B cell (primary cell): ENCODE data around the gene ERC2. TPM values are rescaled to one million over a fixed set of nuclear protein-coding genes. Genes with fewer than 3 reads are reported as not detected.

Experiments used
- ATAC-seq: fragments of 200-7000 bp; cut with Tn5 transposase; one replicate; pipeline ENCODE4 v1.10.0; 2021; ENCODE audit warnings: low read depth, mild to moderate bottlenecking, moderate number of reproducible peaks, moderate library complexity
- CTCF ChIA-PET: fragments of 350-600 bp; sonication (Branson Sonifier 250); formaldehyde crosslinking; loops from one replicate; lab custom pipeline; 2021; ENCODE audit warnings: antibody characterized with exemption, inconsistent platforms; lab: Charles Lee
- POLR2A ChIA-PET: fragments of 350-600 bp; sonication (Branson Sonifier 250); formaldehyde crosslinking; loops from one replicate; lab custom pipeline; 2021; ENCODE audit warnings: antibody characterized with exemption; lab: Charles Lee
- DNase-seq: peaks from one replicate; pipeline ENCODE4 v3.0.0; 2013
- H2AFZ ChIP-seq: 2 replicates; pipeline ENCODE4 v1.6.1; 2012; ENCODE audit warnings: mild to moderate bottlenecking, low read depth, low read length; ENCODE audit not compliant: insufficient read depth, poor library complexity, severe bottlenecking
- H3K27ac ChIP-seq, 2 donors: 1 replicate in 1 of 2; 2 replicates in 1 of 2; pipeline ENCODE4 v1.5.1; 2012 to 2013; ENCODE audit warnings: low read length in 2 of 2, mild to moderate bottlenecking in 2 of 2, moderate library complexity in 1 of 2
- H3K27me3 ChIP-seq, 4 experiments: fragments of 200-600 bp in 1 of 4; sonication (generic) in 1 of 4; replicated peaks in 1 of 4; 1 replicate in 2 of 4; 2 replicates in 2 of 4; pipeline versions ENCODE4 v1.6.1 to v1.7.0; 2013 to 2016; ENCODE audit warnings: low read length in 3 of 4, mild to moderate bottlenecking in 2 of 4, mixed read lengths in 1 of 4, moderate library complexity in 1 of 4; ENCODE audit not compliant: insufficient read depth in 4 of 4, control insufficient read depth in 3 of 4; ENCODE audit errors: control extremely low read depth in 1 of 4
- H3K36me3 ChIP-seq, 2 experiments: replicated peaks in 1 of 2; 1 replicate in 1 of 2; 2 replicates in 1 of 2; pipeline versions ENCODE4 v1.6.1 to v1.7.1; 2013; ENCODE audit warnings: low read length in 1 of 2; ENCODE audit not compliant: insufficient read depth in 2 of 2, control insufficient read depth in 1 of 2; ENCODE audit errors: control extremely low read depth in 1 of 2, extremely low read depth in 1 of 2
- H3K4me1 ChIP-seq, 2 donors: fragments of 200-600 bp in 1 of 2; sonication (generic) in 1 of 2; 1 replicate in 1 of 2; 2 replicates in 1 of 2; pipeline versions ENCODE4 v1.5.1 to v1.6.1; 2013 to 2017; ENCODE audit warnings: low read length in 2 of 2; ENCODE audit not compliant: control insufficient read depth in 2 of 2, insufficient read depth in 2 of 2
- H3K4me2 ChIP-seq: replicated peaks from 2 replicates; pipeline ENCODE3; 2012; ENCODE audit warnings: mild to moderate bottlenecking, low read depth, low read length; ENCODE audit not compliant: poor library complexity, severe bottlenecking
- H3K4me3 ChIP-seq, 5 experiments: fragments of 200-600 bp in 1 of 5; sonication (generic) in 1 of 5; 1 replicate in 3 of 5; 2 replicates in 2 of 5; pipeline versions ENCODE4 v1.5.1 to v1.7.0; 2011 to 2016; ENCODE audit warnings: low read length in 4 of 5, mild to moderate bottlenecking in 4 of 5, low read depth in 2 of 5, control low read depth in 1 of 5, moderate library complexity in 1 of 5; ENCODE audit not compliant: insufficient read depth in 1 of 5; ENCODE audit errors: control extremely low read depth in 1 of 5, extremely low read depth in 1 of 5
- H3K79me2 ChIP-seq: fragments of 200-600 bp; sonication (generic); one replicate; pipeline ENCODE4 v1.6.0; 2016; ENCODE audit warnings: low read length; ENCODE audit not compliant: control insufficient read depth, insufficient read depth
- H3K9ac ChIP-seq: fragments of 200-600 bp; sonication (generic); 2 replicates; pipeline ENCODE4 v1.6.1; 2017; ENCODE audit warnings: mild to moderate bottlenecking, low read length, moderate library complexity
- H3K9me3 ChIP-seq, 3 donors: one replicate each; pipeline versions ENCODE4 v1.6.1 to v1.7.1; 2013; ENCODE audit warnings: low read length in 2 of 3; ENCODE audit not compliant: control insufficient read depth in 2 of 3, insufficient read depth in 1 of 3; ENCODE audit errors: control extremely low read depth in 1 of 3
- H4K20me1 ChIP-seq: 2 replicates; pipeline ENCODE4 v1.6.0; 2012; ENCODE audit warnings: mild to moderate bottlenecking, low read length; ENCODE audit not compliant: insufficient read depth, control insufficient read depth, poor library complexity, severe bottlenecking
- H3K27ac Mint-ChIP-seq: one replicate; pipeline ENCODE4 v1.8.0; 2021; ENCODE audit warnings: mixed read lengths
- H3K27me3 Mint-ChIP-seq: one replicate; pipeline ENCODE4 v1.8.0; 2021; ENCODE audit warnings: mixed read lengths
- H3K4me1 Mint-ChIP-seq: one replicate; pipeline ENCODE4 v1.8.0; 2021; ENCODE audit warnings: mixed read lengths
- H3K4me3 Mint-ChIP-seq: one replicate; pipeline ENCODE4 v1.8.0; 2021; ENCODE audit warnings: mixed read lengths
- H3K9me3 Mint-ChIP-seq: one replicate; pipeline ENCODE4 v1.8.0; 2022; ENCODE audit warnings: mixed read lengths; ENCODE audit not compliant: insufficient read depth
- CTCF ChIP-seq: fragments of 200-600 bp; IDR thresholded peaks from one replicate; pipeline ENCODE4 v1.8.0; 2022; ENCODE audit warnings: antibody characterized with exemption, mild to moderate bottlenecking
- EZH2 ChIP-seq: IDR thresholded peaks from 2 replicates; pipeline ENCODE4 v1.6.1; 2012; ENCODE audit warnings: borderline replicate concordance, low read depth, mild to moderate bottlenecking, moderate library complexity, low read length; ENCODE audit not compliant: insufficient read depth, poor library complexity, severe bottlenecking
- WGBS: methylation state at CpG from one replicate; pipeline ENCODE4 v1.1.5; 2013; ENCODE audit warnings: missing lambda C conversion rate; ENCODE audit not compliant: insufficient coverage; 5-methylcytosine and 5-hydroxymethylcytosine counted together
- intact Hi-C: fragments of 100-400 bp; cut with micrococcal nuclease; formaldehyde crosslinking; loops from one replicate; pipeline ENCODE4 v1.10.0; 2022
- polyA plus RNA-seq: library from polyadenylated mRNA; depleted of rRNA; stranded (reverse); fragments of >200 nt; gene quantifications from 2 replicates; pipeline ENCODE4 v1.2.3, GENCODE V29; 2012
- total RNA-seq, 2 donors: library from RNA; stranded (reverse); fragments of 120-200 nt in 1 of 2; gene quantifications; 1 replicate in 1 of 2; 2 replicates in 1 of 2; pipeline versions ENCODE4 v1.2.3 to v1.2.4, GENCODE V29; 2013 to 2022

Gene ERC2
- total and polyA plus RNA-seq, 2 donors (not counting 1 experiment from before 2014, with no cell fraction given): not detected

- CTCF ChIA-PET: no interaction called here
- peaks cover 2% of the 10 kb centered on the region for H3K9me3 Mint-ChIP-seq
- intact Hi-C loops: no loop called here
These were observed 193.1 kb downstream of the ERC2 start for GRCh38 chr3:56275120-56275519.

More at GRCh38 chr3:56275120-56275519, 193.1 kb downstream of the ERC2 start:
- no peaks in the 10 kb centered on the region for H3K4me1 ChIP-seq
- H4K20me1 ChIP-seq: no peaks in the 10 kb centered on the region
- TF ChIP-seq EZH2 (no peak), CTCF (no peak)
- no peak overlapping the region for H3K4me3 Mint-ChIP-seq
- H3K36me3 ChIP-seq: no peaks in the 10 kb centered on the region
- no peaks in the 10 kb centered on the region for H3K4me1 Mint-ChIP-seq
- no peak overlapping the region for H3K4me2 ChIP-seq
- H3K27ac ChIP-seq: no peak overlapping the region
- ATAC-seq: no peak
- no peak overlapping the region for H3K9ac ChIP-seq
- no peak for DNase-seq
- H3K27ac Mint-ChIP-seq: no peak overlapping the region
- no peaks in the 10 kb centered on the region for H3K79me2 ChIP-seq
- H3K4me3 ChIP-seq: no peak overlapping the region
- peaks cover 21% of the 10 kb centered on the region for H3K27me3 Mint-ChIP-seq
- WGBS: no CpG with 5 or more reads among the region's 2 CpGs
- POLR2A ChIA-PET: no interaction called here
- no peaks in the 10 kb centered on the region for H3K9me3 ChIP-seq
- no peaks in the 10 kb centered on the region for H3K27me3 ChIP-seq
- H2AFZ ChIP-seq: no peak overlapping the region
